SJCRH30 (cell line): ENCODE data around the gene NABP1. TPM values are rescaled to one million over a fixed set of nuclear protein-coding genes. Genes with fewer than 3 reads are reported as not detected.

Experiments used
- DNase-seq, 2 experiments: peaks; one replicate each; pipeline ENCODE4 v3.0.0-alpha.2; 2015 to 2020
- H3K27ac ChIP-seq: fragments of 250-450 bp; sonication (Bioruptor Pico); 2 replicates; pipeline ENCODE4 v1.5.1; 2020; ENCODE audit warnings: mild to moderate bottlenecking, moderate library complexity
- H3K27me3 ChIP-seq: fragments of 250-450 bp; sonication (Bioruptor Pico); 2 replicates; pipeline ENCODE4 v1.5.1; 2020; ENCODE audit warnings: mild to moderate bottlenecking, moderate library complexity
- H3K36me3 ChIP-seq: fragments of 250-450 bp; sonication (Bioruptor Pico); 2 replicates; pipeline ENCODE4 v1.5.1; 2020; ENCODE audit warnings: mild to moderate bottlenecking, moderate library complexity
- H3K4me1 ChIP-seq: fragments of 250-450 bp; sonication (Bioruptor Pico); 2 replicates; pipeline ENCODE4 v1.5.1; 2020; ENCODE audit warnings: mild to moderate bottlenecking, moderate library complexity
- H3K4me3 ChIP-seq: fragments of 250-450 bp; sonication (Bioruptor Pico); 2 replicates; pipeline ENCODE4 v1.5.1; 2020; ENCODE audit warnings: mild to moderate bottlenecking, moderate library complexity
- H3K9me3 ChIP-seq: fragments of 250-450 bp; sonication (Bioruptor Pico); replicated peaks from 2 replicates; pipeline ENCODE4 v1.5.1; 2020; ENCODE audit warnings: mild to moderate bottlenecking, moderate library complexity
- total RNA-seq: library from RNA; depleted of rRNA; stranded (reverse); fragments of >200 nt; shearing (Covaris generic); gene quantifications from 2 replicates; pipeline ENCODE4 v1.2.3, GENCODE V29; 2014

Gene NABP1
- total RNA-seq, 1 experiment from 2014 or later: 69.1 TPM

DNA sequence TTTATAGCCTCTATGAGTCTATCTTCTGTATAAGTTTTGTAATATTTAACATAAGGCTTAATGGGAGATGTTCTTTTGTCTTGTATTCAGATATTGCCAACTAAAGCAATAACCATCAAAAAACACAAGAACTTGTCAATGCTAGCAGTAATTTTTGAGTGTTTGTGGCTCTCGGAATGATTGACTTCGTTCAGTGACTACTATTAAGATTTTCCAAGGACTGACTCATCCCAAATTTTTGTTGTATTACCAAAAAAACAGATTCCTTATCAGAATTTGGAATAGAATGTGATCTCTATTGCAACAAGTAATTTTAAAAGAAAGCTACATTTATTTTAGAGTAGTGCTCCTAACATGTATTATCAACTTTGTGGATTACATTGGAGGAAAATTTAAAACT lies 8.1 kb downstream of the NABP1 start:
- Histone ChIP-seq H3K4me3 (no peak overlapping the region), H3K27ac (no peak overlapping the region), H3K27me3 (no peaks in the 10 kb centered on the region), H3K9me3 (no peaks in the 10 kb centered on the region), H3K4me1 (peaks cover 4% of the 10 kb centered on the region), H3K36me3 (peaks cover 76% of the 10 kb centered on the region)
- DNase-seq: no peak

DNA sequence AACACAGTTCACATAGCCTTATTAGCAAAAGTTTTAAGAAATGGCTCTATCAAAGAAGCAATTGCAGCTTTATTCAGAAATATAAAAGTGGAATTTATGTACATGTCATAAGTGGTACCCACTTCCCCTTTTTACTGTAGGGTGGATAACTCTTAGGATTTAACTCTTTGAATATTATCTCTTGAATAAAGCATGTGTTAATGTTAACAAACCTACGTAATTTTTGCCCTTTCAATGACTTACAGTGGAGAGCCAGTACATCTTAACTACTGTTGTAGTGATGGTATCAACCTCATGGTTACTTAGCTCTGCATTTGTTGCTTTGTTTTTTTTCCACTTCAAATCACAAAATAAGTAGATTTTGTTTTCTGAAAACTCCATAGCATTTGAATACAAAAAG lies 8.8 kb downstream of the NABP1 start:
- no peaks in the 10 kb centered on the region for H3K27me3 ChIP-seq
- peaks cover 4% of the 10 kb centered on the region; the same call in 1 of the 2 replicates for H3K4me1 ChIP-seq
- H3K27ac ChIP-seq: no peak overlapping the region
- peaks cover 70% of the 10 kb centered on the region for H3K36me3 ChIP-seq
- no peaks in the 10 kb centered on the region for H3K9me3 ChIP-seq
- H3K4me3 ChIP-seq: no peak overlapping the region
- DNase-seq: no peak

DNA sequence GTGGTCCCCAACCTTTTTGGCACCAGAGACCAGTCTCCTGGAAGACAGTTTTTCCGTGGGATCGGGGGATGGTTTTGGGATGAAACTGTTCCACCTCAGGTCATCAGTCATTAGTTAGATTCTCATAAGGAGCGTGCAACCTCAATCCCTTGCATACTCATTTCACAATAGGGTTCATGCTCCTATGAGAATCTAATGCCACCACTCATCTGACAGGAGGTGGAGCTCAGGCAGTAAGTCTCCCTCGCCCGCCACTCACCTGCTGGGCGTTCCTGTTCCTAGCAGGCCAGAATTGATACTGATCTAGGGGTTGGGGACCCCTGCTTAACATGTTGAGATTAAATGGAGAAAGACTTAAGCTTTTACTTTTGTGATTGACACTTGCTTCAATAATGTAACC lies 9.9 kb downstream of the NABP1 start:
- Histone ChIP-seq H3K36me3 (peaks cover 58% of the 10 kb centered on the region), H3K4me1 (peaks cover 4% of the 10 kb centered on the region; the same call in 1 of the 2 replicates), H3K4me3 (no peak overlapping the region), H3K9me3 (no peaks in the 10 kb centered on the region), H3K27ac (no peak overlapping the region), H3K27me3 (no peaks in the 10 kb centered on the region)
- no peak for DNase-seq

DNA sequence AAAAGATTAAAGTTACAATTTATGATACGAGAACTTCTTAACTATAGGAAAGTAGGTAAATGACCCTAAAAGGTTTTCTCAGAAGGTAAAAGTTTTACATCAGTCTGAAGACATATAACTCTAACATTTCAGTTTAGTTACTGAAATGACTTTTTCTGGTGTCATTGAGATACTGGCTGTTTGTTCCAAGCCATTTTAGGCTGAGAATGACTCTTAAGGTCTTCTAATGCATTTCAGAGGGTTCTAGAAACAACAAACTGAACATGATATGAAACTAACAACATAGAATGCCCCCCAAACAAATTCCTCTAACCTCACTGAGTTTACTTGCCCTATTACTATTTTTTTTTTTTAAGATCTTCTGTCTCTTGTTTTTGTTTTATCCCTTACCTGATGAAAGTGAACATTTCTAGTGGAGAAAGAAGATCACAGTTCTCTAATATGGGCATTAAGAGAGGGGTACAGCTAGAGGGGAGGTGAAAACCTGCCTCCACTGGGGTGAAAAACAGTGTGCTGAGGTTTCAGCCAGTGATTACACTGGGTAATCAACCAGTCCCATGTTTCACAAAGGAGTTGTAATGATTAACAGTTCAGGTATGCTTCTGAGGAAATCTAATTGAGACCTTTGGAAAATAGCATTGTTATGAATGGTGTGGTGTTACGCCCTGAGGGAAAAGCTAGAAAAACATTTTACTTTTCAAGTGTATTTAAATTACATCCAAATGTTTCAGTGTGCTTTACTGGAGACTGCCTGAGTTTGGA lies 11.2 kb downstream of the NABP1 start:
- Histone ChIP-seq H3K27me3 (no peaks in the 10 kb centered on the region), H3K36me3 (peaks cover 46% of the 10 kb centered on the region), H3K4me3 (no peak overlapping the region), H3K27ac (no peak overlapping the region), H3K4me1 (peaks cover 4% of the 10 kb centered on the region; the same call in 1 of the 2 replicates), H3K9me3 (no peaks in the 10 kb centered on the region)
- no peak for DNase-seq

DNA sequence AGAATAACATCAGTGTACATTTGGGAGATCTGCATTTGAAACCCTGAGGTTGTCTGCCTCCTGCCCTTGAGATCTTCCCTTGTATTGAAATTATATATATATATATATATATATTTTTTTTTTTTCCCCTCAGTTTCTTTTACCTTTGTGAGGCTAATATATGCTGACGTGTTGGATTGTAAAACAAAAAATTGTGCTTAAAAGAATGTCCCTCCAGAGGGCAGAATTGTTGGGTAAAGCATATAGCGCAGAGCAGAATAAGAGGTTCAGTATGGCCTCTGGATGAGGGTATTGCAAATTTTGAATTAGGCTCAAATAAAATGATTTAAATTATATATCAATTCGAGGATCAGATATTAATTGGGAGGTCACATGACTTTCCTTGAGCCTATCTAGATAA lies 12.4 kb downstream of the NABP1 start:
- Histone ChIP-seq H3K27me3 (no peaks in the 10 kb centered on the region), H3K4me3 (no peak overlapping the region), H3K4me1 (peaks cover 4% of the 10 kb centered on the region), H3K36me3 (peaks cover 34% of the 10 kb centered on the region), H3K27ac (no peak overlapping the region), H3K9me3 (no peaks in the 10 kb centered on the region)
- DNase-seq: no peak

DNA sequence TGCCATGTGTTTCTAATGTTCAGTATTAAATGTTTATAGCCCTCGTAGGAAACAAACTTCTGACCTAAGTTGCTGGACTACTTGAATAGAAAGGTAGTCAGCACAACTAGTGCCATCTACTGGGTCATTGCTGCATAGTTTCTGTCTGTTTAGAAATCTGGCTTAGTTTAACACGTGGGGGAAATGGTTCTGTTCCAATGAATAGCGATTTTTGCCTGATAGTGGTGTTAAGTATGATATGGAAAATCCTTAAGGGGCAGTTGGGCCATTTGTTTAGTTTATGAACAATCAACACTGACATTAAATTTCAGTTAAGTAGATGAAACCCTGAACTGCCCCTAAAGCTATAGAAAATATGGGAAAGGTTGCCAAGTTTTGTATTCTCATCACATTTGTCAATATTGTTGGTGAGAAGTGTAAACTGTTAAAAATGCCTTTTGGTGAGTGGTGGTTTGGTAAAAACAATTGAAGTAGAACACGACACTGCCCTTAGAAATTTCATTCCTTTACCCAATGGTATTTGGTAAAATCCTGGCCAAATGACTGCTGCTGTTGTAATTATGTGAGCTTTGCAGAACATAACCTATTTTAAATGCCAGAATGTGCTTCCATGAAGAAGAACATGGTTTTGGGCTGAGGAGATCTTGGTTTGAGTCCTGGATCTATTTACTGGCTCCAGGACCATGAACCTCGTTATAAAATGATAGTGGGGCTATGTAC lies 13.2 kb downstream of the NABP1 start:
- H3K4me3 ChIP-seq: no peak overlapping the region
- no peak overlapping the region for H3K27ac ChIP-seq
- H3K36me3 ChIP-seq: peaks cover 25% of the 10 kb centered on the region
- no peaks in the 10 kb centered on the region for H3K9me3 ChIP-seq
- DNase-seq: peak; percentile 70 to 91
- H3K27me3 ChIP-seq: no peaks in the 10 kb centered on the region
- H3K4me1 ChIP-seq: peaks cover 8% of the 10 kb centered on the region

DNA sequence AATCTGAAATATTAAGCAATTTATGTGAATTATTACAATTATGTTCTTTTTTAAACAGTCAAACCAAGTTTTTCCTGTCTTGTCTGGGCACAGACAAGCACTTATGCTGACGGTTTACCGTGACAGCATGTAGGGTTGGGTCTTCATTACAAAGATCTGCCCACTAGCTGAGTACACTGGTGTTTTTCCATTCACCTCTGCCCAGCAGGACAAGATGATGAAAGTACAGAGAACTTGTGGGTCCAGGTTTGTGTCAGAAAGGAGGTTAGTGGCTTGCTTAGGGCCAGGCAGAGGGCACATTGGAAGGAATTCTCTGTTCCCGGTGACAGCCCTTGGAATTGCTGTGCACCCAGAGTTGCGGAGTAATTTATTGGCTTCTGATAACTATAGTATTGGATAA lies 14.0 kb downstream of the NABP1 start:
- Histone ChIP-seq H3K27me3 (no peaks in the 10 kb centered on the region), H3K36me3 (peaks cover 18% of the 10 kb centered on the region), H3K27ac (no peak overlapping the region), H3K4me3 (no peak overlapping the region), H3K9me3 (no peaks in the 10 kb centered on the region), H3K4me1 (peaks cover 8% of the 10 kb centered on the region)
- no peak for DNase-seq

DNA sequence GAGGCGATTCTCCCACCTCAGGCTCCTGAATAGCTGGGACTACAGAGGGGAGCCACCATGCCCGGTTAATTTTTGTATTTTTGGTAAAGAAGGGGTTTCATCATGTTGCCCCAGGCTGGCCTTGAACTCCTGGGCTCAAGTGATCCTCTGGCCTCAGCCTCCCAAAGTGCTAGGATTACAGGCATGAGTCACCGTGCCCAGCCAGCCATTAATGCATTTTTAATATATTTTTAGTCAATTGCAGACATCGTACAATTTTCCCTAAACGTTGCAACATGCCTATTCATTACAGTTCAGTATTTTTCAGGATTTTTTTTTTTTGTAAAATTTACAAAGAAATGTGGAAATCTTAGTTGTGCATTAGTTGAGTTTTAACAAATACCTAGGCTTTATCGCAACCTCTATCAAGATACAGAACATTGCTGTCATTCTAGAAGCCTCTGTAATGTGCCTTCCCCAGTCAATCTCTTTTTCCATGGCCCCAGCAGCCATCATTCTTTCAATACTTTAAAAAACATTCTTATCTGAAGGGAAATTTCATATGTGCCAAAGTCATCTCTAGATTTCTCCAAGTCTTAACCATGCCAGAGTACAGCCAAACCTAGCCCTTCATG lies 14.7 kb downstream of the NABP1 start:
- no peaks in the 10 kb centered on the region for H3K27me3 ChIP-seq
- H3K4me3 ChIP-seq: no peak overlapping the region
- no peaks in the 10 kb centered on the region for H3K9me3 ChIP-seq
- DNase-seq: no peak
- peaks cover 11% of the 10 kb centered on the region for H3K36me3 ChIP-seq
- H3K27ac ChIP-seq: no peak overlapping the region
- H3K4me1 ChIP-seq: peaks cover 8% of the 10 kb centered on the region

DNA sequence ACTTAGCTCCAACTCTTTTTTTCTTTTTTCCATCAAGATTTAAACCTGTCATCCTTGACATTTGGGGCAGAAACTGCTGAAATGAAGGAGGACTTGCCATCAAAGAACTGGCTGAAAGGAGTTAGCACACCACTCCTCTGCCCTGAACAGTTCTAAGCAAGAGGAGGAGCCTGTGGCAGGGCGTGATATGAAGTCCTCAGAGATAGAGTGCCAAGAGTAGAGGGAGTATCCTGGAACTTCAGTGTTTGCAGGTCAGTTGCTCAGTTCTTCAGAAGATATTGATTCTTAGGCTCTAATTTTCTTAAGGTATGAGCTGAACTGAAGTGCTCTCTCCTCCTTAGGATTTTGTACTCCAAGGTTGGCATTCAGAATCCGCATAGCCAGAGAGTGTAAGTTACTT lies 15.2 kb downstream of the NABP1 start:
- peaks cover 5% of the 10 kb centered on the region for H3K36me3 ChIP-seq
- H3K4me3 ChIP-seq: no peak overlapping the region
- H3K9me3 ChIP-seq: peaks cover 3% of the 10 kb centered on the region; the same call in 1 of the 2 replicates
- H3K4me1 ChIP-seq: peaks cover 8% of the 10 kb centered on the region
- no peak for DNase-seq
- no peaks in the 10 kb centered on the region for H3K27me3 ChIP-seq
- H3K27ac ChIP-seq: no peak overlapping the region

DNA sequence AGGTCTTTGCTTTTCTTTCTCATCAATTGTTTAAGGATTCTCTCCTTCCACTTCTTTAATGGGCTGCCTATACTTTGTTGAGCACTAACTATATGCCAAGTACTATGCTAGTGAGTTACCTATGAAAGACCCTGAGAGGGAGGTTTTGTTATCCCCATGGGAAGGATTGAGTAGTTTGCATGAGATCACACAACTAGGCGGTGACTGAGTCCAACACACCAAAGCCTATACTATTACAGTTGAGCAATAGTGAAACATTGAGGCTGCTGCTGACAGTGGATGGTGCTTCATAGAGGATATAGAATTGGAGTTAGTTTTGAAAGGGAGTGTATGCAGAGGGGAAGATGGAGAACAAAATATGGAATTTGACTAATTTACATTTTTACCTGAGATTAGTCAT lies 15.8 kb downstream of the NABP1 start:
- no peaks in the 10 kb centered on the region for H3K36me3 ChIP-seq
- H3K27me3 ChIP-seq: no peaks in the 10 kb centered on the region
- no peak for DNase-seq
- H3K4me3 ChIP-seq: no peak overlapping the region
- peaks cover 8% of the 10 kb centered on the region for H3K4me1 ChIP-seq
- no peak overlapping the region for H3K27ac ChIP-seq
- H3K9me3 ChIP-seq: peaks cover 3% of the 10 kb centered on the region; the same call in 1 of the 2 replicates

DNA sequence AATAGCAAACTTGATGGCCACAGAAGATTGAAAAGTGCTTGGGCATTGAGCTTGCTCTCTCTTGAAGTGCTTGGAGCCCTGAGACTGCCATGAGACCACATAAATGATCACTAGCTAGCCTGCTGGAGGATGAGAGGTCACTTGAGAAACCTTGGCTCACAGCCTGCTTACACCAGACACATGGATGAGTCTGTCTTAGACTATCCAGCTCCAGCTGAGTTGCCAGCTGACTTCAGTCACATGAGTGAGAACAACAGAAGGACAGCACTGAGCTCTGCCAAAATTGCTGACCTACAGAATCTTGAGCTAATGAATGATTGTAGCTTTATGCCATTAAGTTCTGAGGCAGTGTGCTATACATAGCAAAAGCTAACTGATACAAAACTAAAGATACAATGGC lies 18.1 kb downstream of the NABP1 start:
- H3K4me3 ChIP-seq: no peak overlapping the region
- H3K27ac ChIP-seq: no peak overlapping the region
- H3K36me3 ChIP-seq: no peaks in the 10 kb centered on the region
- H3K4me1 ChIP-seq: peaks cover 4% of the 10 kb centered on the region
- peak; percentile 63 to 73 for DNase-seq
- H3K9me3 ChIP-seq: peaks cover 3% of the 10 kb centered on the region; the same call in 1 of the 2 replicates
- H3K27me3 ChIP-seq: no peaks in the 10 kb centered on the region

DNA sequence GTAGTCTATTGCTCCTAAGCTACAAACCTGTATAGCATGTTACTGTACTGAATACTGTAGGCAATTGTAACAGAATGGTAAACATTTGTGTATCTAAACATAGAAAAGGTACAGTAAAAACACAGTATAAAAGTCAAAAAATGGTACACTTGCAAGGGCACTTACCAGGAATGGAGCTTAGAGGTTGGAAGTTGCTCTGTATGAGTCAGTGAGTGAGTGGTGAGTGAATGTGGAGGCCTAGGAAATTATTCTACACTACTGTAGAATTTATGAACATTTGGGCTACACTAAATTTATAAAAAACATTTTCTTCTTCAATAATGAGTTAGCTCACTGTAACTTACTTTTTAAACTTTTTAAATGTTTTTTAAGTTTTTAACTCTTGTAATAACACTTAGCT lies 19.0 kb downstream of the NABP1 start:
- no peak for DNase-seq
- no peaks in the 10 kb centered on the region for H3K27me3 ChIP-seq
- no peak overlapping the region for H3K27ac ChIP-seq
- peaks cover 4% of the 10 kb centered on the region; the same call in 1 of the 2 replicates for H3K4me1 ChIP-seq
- H3K9me3 ChIP-seq: peaks cover 3% of the 10 kb centered on the region
- H3K36me3 ChIP-seq: no peaks in the 10 kb centered on the region
- H3K4me3 ChIP-seq: no peak overlapping the region

DNA sequence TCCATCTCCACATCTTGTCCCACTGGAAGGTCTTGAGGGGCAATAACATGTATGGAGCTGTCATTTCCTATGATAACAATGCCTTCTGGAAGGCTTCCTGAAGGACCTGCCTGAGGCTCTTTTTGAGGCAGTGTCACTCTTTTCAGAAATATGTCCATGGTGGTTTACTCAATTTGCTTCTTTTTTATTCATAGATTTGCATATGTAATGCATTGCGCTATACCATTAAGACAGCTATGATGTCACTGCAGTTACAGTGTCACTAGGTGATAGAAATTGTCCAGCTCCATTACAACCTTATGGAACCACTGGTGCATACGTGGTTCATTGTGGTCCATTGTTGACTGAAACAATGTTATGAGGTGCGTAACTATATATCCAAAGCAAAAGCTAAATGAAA lies 19.9 kb downstream of the NABP1 start:
- no peak overlapping the region for H3K27ac ChIP-seq
- no peaks in the 10 kb centered on the region for H3K27me3 ChIP-seq
- no peak for DNase-seq
- H3K9me3 ChIP-seq: peaks cover 3% of the 10 kb centered on the region
- peaks cover 4% of the 10 kb centered on the region; the same call in 1 of the 2 replicates for H3K4me1 ChIP-seq
- no peak overlapping the region for H3K4me3 ChIP-seq
- H3K36me3 ChIP-seq: no peaks in the 10 kb centered on the region

DNA sequence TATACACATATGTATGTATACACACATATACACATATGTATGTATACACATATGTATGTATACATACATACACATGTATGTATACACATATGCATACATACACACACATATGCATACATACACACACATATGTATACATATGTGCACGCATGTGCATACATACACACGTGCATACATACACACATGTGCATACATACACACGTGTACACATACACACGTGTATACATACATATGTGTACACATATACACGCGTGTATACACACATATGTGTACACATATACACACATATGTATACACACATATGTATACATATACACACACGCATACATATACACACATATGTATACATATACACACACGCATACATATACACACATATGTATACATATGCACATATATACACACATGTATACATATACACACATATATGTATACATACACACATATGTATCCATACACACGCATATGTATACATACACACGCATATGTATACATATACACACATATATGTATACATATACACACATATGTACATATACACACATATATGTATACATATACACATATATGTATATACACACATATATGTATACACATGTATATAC lies 21.5 kb downstream of the NABP1 start:
- Histone ChIP-seq H3K27me3 (no peaks in the 10 kb centered on the region), H3K36me3 (no peaks in the 10 kb centered on the region), H3K27ac (no peak overlapping the region), H3K4me3 (no peak overlapping the region), H3K9me3 (peaks cover 3% of the 10 kb centered on the region), H3K4me1 (peaks cover 4% of the 10 kb centered on the region; the same call in 1 of the 2 replicates)
- no peak for DNase-seq

DNA sequence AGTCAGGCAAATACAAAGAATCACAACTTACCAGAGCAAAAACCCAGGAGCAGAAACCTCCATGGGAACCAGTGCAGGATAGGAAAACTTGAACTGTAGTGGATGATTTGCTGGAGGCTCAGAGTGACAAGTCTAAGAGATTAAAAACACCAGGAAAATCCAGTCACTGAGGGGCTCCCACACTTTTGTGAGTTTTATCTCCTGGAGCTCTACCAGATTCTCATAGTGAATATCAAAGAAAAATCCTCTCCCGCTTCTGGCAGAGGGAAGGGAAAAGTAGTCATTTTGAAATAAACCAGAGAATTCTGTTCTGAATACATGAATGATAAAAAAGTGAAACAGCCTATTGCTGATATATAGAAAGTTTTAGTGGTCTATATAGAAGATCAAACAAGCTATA lies 23.1 kb downstream of the NABP1 start:
- Histone ChIP-seq H3K9me3 (peaks cover 3% of the 10 kb centered on the region), H3K27me3 (no peaks in the 10 kb centered on the region), H3K27ac (no peak overlapping the region), H3K4me1 (no peaks in the 10 kb centered on the region), H3K4me3 (no peak overlapping the region), H3K36me3 (no peaks in the 10 kb centered on the region)
- DNase-seq: no peak
